ENCODE data around the gene KCTD19. TPM values are rescaled to one million over a fixed set of nuclear protein-coding genes. Genes with fewer than 3 reads are reported as not detected.

KCTD19 gene
- total RNA-seq, 1 donor from 2014 or later = not detected

- no peak for DNase-seq (ENCODE audit: low spot score)
Measured at GRCh38 chr16:67244387-67245185, 82.0 kb downstream of the KCTD19 start.

- DNase-seq (ENCODE audit: low spot score) = no peak
Measured at GRCh38 chr16:67243481-67243880, 83.1 kb downstream of the KCTD19 start.

GRCh38 chr16:67242138-67242730, 84.3 kb downstream of the KCTD19 start:
- DNase-seq (ENCODE audit: low spot score) = no peak

GRCh38 chr16:67241008-67241900, 85.3 kb downstream of the KCTD19 start:
- DNase-seq (ENCODE audit: low spot score) = no peak

GRCh38 chr16:67240506-67240905, 86.0 kb downstream of the KCTD19 start:
- DNase-seq (ENCODE audit: low spot score) = no peak

Other genes with a start within 250 kb of the KCTD19 start
- 16.1 TPM for gene PHAF1, start 216.8 kb downstream of the KCTD19 start, total RNA-seq
- 14.0 TPM for gene B3GNT9, start 175.7 kb downstream of the KCTD19 start, total RNA-seq
- 19.7 TPM for gene TRADD, start 166.8 kb downstream of the KCTD19 start, total RNA-seq
- 7.8 TPM for gene FBXL8, start 166.8 kb downstream of the KCTD19 start, total RNA-seq
- 29.7 TPM for gene HSF4, start 162.0 kb downstream of the KCTD19 start, total RNA-seq
- 31.3 TPM for gene NOL3, start 156.2 kb downstream of the KCTD19 start, total RNA-seq
- 14.5 TPM for gene MATCAP1, start 142.8 kb downstream of the KCTD19 start, total RNA-seq
- gene EXOC3L1, start 136.6 kb downstream of the KCTD19 start, total RNA-seq = 4.1 TPM
- 68.4 TPM for gene E2F4, start 134.6 kb downstream of the KCTD19 start, total RNA-seq
- gene ELMO3, start 127.6 kb downstream of the KCTD19 start, total RNA-seq = 1.2 TPM
- gene TMEM208, start 99.6 kb downstream of the KCTD19 start, total RNA-seq = 36.5 TPM
- gene FHOD1, start 79.3 kb downstream of the KCTD19 start, total RNA-seq = 36.6 TPM
- 0.55 TPM for gene SLC9A5, start 77.8 kb downstream of the KCTD19 start, total RNA-seq
- gene PLEKHG4, start 47.2 kb downstream of the KCTD19 start, total RNA-seq = 4.0 TPM
- 0.22 TPM for gene LRRC36, start 74 bp upstream of the KCTD19 start, total RNA-seq
- gene TPPP3, start 66.8 kb upstream of the KCTD19 start, total RNA-seq = 4.8 TPM
- 9.5 TPM for gene ZDHHC1, start 89.7 kb upstream of the KCTD19 start, total RNA-seq
- gene HSD11B2, start 104.4 kb upstream of the KCTD19 start, total RNA-seq = 0.71 TPM
- 89.5 TPM for gene ATP6V0D1, start 154.4 kb upstream of the KCTD19 start, total RNA-seq
- gene AGRP, start 156.8 kb upstream of the KCTD19 start, total RNA-seq = not detected
- 107 TPM for gene RIPOR1, start 202.1 kb upstream of the KCTD19 start, total RNA-seq
- gene CTCF, start 235.8 kb upstream of the KCTD19 start, total RNA-seq = 26.2 TPM